Lower leg skin (tissue), 4 donors: Measurements from ENCODE around the gene TAF1A. TPM values are rescaled to one million over a fixed set of nuclear protein-coding genes. Genes with fewer than 3 reads are reported as not detected.
"Not testable (repeated sequence)": the region's sequence is repeated elsewhere in the genome, so short reads cannot be mapped to it uniquely, and the experiment has no call there.

Experiments
- DNase-seq, 2 donors: peaks; one replicate each; pipeline ENCODE4 v3.0.0-alpha.2; 2019; ENCODE audit warnings: low spot score in 2 of 2
- H3K4me3 ChIP-seq: fragments of 200-600 bp; sonication (generic); 2 replicates; pipeline ENCODE4 v1.5.1; 2017; ENCODE audit warnings: mild to moderate bottlenecking, low read depth; ENCODE audit not compliant: poor library complexity, severe bottlenecking
- POLR2A ChIP-seq, 2 donors: fragments of 450-650 bp; IDR thresholded peaks; one replicate each; pipeline ENCODE4 v1.6.1; 2016 to 2017; ENCODE audit warnings: antibody characterized with exemption in 2 of 2, mild to moderate bottlenecking in 1 of 2, moderate library complexity in 1 of 2
- WGBS, 2 donors: methylation state at CpG; one replicate each; pipeline ENCODE4 v1.1.5; 2018; 5-methylcytosine and 5-hydroxymethylcytosine counted together
- intact Hi-C: fragments of 100-400 bp; cut with DNase I; formaldehyde crosslinking; loops from one replicate; pipeline ENCODE4 v1.15.0; 2023; ENCODE audit warnings: low total_unique reads
- total RNA-seq, 4 donors: library from RNA; depleted of rRNA; stranded (reverse); fragments of >200 nt; gene quantifications; one replicate each; pipeline ENCODE4 v1.1.0, GENCODE V29; 2016
- TF ChIP-seq, protein P1 (sequence below), 3 donors: fragments of 450-650 bp; IDR thresholded peaks; one replicate each; pipeline ENCODE4 v1.5.1; 2016; ENCODE audit warnings: antibody characterized with exemption in 3 of 3, mild to moderate bottlenecking in 3 of 3, moderate library complexity in 2 of 3

TAF1A gene
- total RNA-seq, 4 donors from 2014 or later, result 1.3 to 7.3 (median 2.2) TPM

DNA sequence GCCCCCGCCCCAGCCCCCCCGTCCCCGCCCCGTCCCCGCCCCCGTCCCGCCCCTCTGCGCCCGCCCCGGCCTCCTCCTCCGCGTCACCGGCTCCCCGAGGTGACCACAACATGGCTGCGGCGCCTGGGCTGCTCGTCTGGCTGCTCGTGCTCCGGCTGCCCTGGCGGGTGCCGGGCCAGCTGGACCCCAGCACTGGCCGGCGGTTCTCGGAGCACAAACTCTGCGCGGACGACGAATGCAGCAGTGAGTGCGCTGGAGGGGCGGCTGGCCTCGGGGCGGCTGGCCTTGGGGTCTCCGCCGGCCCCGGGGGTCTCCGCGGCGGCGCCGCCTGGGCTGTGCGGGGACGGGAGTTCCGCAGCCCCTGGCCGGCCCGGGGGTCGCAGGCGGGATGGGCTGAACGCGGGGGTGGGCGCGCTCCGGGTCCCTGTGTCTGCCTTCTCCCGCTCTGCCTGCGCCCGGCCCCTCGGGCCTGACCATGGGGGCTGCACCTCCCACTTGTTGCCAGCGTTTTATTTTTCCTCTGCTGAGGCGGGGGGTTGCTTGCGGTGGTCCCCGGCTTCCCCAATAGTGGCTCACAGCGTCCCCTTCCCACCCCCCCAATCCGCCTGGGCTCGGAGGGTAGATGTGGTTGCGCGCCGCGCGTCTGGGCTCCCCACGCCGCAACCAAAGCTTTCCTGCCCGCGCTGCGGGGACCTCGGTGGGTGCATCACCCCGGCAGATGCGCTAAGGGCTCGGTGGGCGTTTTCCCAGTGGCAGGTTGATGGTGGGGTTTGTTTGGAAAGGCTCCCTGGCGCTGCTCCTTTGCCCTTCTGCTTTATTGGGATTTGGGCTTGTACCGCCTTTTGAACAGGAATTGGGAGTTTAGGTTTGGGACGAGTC lies 28.5 kb upstream of the TAF1A start, which contains the start of gene MIA3:
MIA3 (plus strand) TSS at position 97 of the 879 bp plus-strand sequence; CDS start at position 111, 14 bp downstream.
- intact Hi-C loops, result no loop called here
- WGBS, 2 donors, result 1% methylated on average over 21 to 31 of the region's 81 CpGs
- no peak for TF ChIP-seq POLR2A (IDR thresholded peaks at IDR 0.05)
- TF ChIP-seq, protein P1, sequence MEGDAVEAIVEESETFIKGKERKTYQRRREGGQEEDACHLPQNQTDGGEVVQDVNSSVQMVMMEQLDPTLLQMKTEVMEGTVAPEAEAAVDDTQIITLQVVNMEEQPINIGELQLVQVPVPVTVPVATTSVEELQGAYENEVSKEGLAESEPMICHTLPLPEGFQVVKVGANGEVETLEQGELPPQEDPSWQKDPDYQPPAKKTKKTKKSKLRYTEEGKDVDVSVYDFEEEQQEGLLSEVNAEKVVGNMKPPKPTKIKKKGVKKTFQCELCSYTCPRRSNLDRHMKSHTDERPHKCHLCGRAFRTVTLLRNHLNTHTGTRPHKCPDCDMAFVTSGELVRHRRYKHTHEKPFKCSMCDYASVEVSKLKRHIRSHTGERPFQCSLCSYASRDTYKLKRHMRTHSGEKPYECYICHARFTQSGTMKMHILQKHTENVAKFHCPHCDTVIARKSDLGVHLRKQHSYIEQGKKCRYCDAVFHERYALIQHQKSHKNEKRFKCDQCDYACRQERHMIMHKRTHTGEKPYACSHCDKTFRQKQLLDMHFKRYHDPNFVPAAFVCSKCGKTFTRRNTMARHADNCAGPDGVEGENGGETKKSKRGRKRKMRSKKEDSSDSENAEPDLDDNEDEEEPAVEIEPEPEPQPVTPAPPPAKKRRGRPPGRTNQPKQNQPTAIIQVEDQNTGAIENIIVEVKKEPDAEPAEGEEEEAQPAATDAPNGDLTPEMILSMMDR (IDR thresholded peaks at IDR 0.05), result no peak
- peak within 1 kb of the TSS; percentile 93 for H3K4me3 ChIP-seq
- DNase-seq, result peak; percentile 61 to 95

- TF ChIP-seq, protein P1 (IDR thresholded peaks at IDR 0.05), result no peak
- no peak for TF ChIP-seq POLR2A (IDR thresholded peaks at IDR 0.05)
- 2 to 4% methylated on average over 20 of the region's 37 CpGs for WGBS, 2 donors
- intact Hi-C loops, result no loop called here
- DNase-seq, result peak; percentile 90 to 98
- peak overlapping the region; percentile 44 for H3K4me3 ChIP-seq
Measured at GRCh38 chr1:222617367-222617951, 27.7 kb upstream of the TAF1A start.

DNA sequence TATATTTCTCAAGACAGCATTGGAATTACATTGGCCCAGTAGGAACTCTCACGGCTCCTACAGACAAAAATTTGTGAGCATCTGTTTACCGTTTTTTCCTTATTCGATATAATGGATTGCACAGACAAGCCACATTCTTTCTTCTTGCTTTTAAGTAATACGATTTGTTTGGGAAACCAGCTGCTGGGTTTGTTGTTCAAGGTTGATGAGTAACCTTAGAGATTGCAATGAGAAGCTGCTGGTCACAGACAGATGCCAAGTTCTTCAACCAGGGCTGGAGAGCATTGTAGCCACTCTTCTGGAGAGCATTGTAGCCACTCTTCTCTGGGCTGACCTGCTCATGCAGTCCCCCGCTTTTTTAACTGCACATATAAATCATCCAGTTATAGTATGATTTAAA lies 26.8 kb upstream of the TAF1A start:
- WGBS, 2 donors, result 46 to 61% methylated on average over 5 of the region's 5 CpGs
- peak in 1 of 2 donors; percentile 28 for DNase-seq
- intact Hi-C loops, result no loop called here
- H3K4me3 ChIP-seq, result no peak overlapping the region
- TF ChIP-seq, protein P1 (IDR thresholded peaks at IDR 0.05), result no peak
- TF ChIP-seq POLR2A (IDR thresholded peaks at IDR 0.05), result no peak

GRCh38 chr1:222613627-222614026 lies 23.9 kb upstream of the TAF1A start:
- DNase-seq, result no peak
- H3K4me3 ChIP-seq, result no peak overlapping the region
- intact Hi-C loops, result no loop called here
- WGBS, 2 donors, result 48 to 65% methylated on average over 1 of the region's 1 CpG
- TF ChIP-seq, protein P1 (IDR thresholded peaks at IDR 0.05), result no peak
- TF ChIP-seq POLR2A (IDR thresholded peaks at IDR 0.05), result no peak

DNA sequence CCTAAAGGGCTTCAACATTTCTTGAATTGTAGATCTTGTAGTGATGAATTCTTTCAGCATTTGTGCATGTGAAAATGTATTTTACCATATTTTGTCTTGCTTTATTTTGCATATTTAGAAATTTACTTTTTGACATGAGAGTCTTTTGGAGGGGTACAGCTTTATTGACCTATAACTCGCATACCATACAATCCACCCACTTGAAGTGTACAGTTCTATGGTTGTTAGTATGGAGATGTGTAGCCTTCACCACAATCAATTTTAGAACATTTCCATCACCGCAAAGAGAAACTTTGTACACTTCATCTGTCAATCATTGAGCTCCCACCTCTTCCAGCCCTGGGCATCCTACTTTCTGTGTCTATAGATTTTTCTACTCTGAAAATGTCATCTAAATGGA lies 21.0 kb upstream of the TAF1A start:
- WGBS, 2 donors, result 93 to 97% methylated on average over 2 of the region's 2 CpGs
- no peak overlapping the region for H3K4me3 ChIP-seq
- TF ChIP-seq POLR2A (IDR thresholded peaks at IDR 0.05), result no peak
- TF ChIP-seq, protein P1 (IDR thresholded peaks at IDR 0.05), result no peak
- no peak for DNase-seq
- intact Hi-C loops, result no loop called here

DNA sequence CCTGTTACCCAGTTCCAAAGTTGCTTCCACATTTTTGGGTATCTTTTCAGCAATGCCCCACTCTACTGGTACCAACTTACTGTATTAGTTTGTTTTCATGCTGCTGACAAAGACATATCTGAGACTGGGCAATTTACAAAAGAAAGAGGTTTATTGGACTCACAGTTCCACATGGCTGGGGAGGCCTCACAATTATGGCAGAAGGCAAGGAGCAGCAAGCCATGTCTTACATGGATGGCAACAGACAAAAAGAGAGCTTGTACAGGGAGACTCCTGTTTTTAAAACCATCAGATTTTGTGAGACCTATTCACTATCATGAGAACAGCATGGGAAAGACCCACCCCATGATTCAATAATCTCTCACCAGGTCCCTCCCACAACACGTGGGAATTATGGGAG lies 19.4 kb upstream of the TAF1A start:
- intact Hi-C loops, H3K4me3 ChIP-seq, DNase-seq: not testable (repeated sequence)
- 43 to 55% methylated on average over 1 of the region's 1 CpG for WGBS, 2 donors
